ENCODE measurements around the gene ACOT8. TPM values are rescaled to one million over a fixed set of nuclear protein-coding genes. Genes with fewer than 3 reads are reported as not detected.

The ACOT8 gene
- total RNA-seq, 1 experiment from 2014 or later: 33.4 TPM

- Histone ChIP-seq H3K27me3 (ENCODE audit: insufficient read depth, low read depth) (no peaks in the 10 kb centered on the region), H3K79me2 (ENCODE audit: low read depth) (peaks cover 5% of the 10 kb centered on the region; the same call in 1 of the 2 replicates), H3K4me1 (replicated peaks; ENCODE audit: insufficient read depth) (0 out of 2 replicates have a peak, but pooled peaks cover 4% of the 10 kb centered on the region), H3K36me3 (ENCODE audit: low read depth) (peaks cover 22% of the 10 kb centered on the region), H3K9me3 (ENCODE audit: insufficient read depth, low read depth) (no peaks in the 10 kb centered on the region), H4K20me1 (ENCODE audit: insufficient read depth) (no peaks in the 10 kb centered on the region), H3F3A (ENCODE audit: insufficient read depth, low read depth) (peaks cover 41% of the 10 kb centered on the region), H3K9me2 (ENCODE audit: insufficient read depth) (no peaks in the 10 kb centered on the region), H3K4me3 (no peak overlapping the region), H3K27ac (no peak overlapping the region), H3K4me2 (no peak overlapping the region), H2AFZ (no peak overlapping the region)
- CTCF ChIA-PET: no interaction called here
- TF ChIP-seq EZH2 (IDR thresholded peaks at IDR 0.05; ENCODE audit: low read depth) (no peak), CTCF (conservative IDR thresholded peaks at IDR 0.05) (no peak)
- no peak for DNase-seq
- no TSS peak for BruUV-seq (replicated peaks)
- intact Hi-C loops (cut with micrococcal nuclease; ENCODE audit: unreplicated experiment): no loop called here
- POLR2A ChIA-PET (ENCODE audit: unreplicated experiment): interaction anchor here (0.6 kb wide), 2 partner anchors 12 to 38 kb away, joined by 3 to 12 read pairs; no protein-coding TSS in a partner anchor
Measured at GRCh38 chr20:45897289-45897688, 40.1 kb upstream of the ACOT8 start.

- H3K4me2 ChIP-seq: no peak overlapping the region
- TF ChIP-seq CTCF (conservative IDR thresholded peaks at IDR 0.05) (no peak), EZH2 (IDR thresholded peaks at IDR 0.05; ENCODE audit: low read depth) (no peak)
- H3K9me2 ChIP-seq (ENCODE audit: insufficient read depth): no peaks in the 10 kb centered on the region
- DNase-seq: no peak
- H3F3A ChIP-seq (ENCODE audit: insufficient read depth, low read depth): peaks cover 37% of the 10 kb centered on the region
- 0 out of 2 replicates have a peak, but pooled peaks cover 4% of the 10 kb centered on the region for H3K4me1 ChIP-seq (replicated peaks; ENCODE audit: insufficient read depth)
- H4K20me1 ChIP-seq (ENCODE audit: insufficient read depth): no peaks in the 10 kb centered on the region
- intact Hi-C loops (cut with micrococcal nuclease; ENCODE audit: unreplicated experiment): no loop called here
- ChIA-PET POLR2A (ENCODE audit: unreplicated experiment) (interaction anchor here (0.6 kb wide), 2 partner anchors 12 to 39 kb away, joined by 3 to 12 read pairs; no protein-coding TSS in a partner anchor), CTCF (no interaction called here)
- peaks cover 5% of the 10 kb centered on the region; the same call in 1 of the 2 replicates for H3K79me2 ChIP-seq (ENCODE audit: low read depth)
- no TSS peak for BruUV-seq (replicated peaks)
- H3K4me3 ChIP-seq: no peak overlapping the region
- H3K36me3 ChIP-seq (ENCODE audit: low read depth): peaks cover 22% of the 10 kb centered on the region
- no peaks in the 10 kb centered on the region for H3K9me3 ChIP-seq (ENCODE audit: insufficient read depth, low read depth)
- H2AFZ ChIP-seq: no peak overlapping the region
- no peak overlapping the region for H3K27ac ChIP-seq
- no peaks in the 10 kb centered on the region for H3K27me3 ChIP-seq (ENCODE audit: insufficient read depth, low read depth)
Measured at GRCh38 chr20:45896641-45897161, 39.5 kb upstream of the ACOT8 start.

GRCh38 chr20:45894797-45895196, 37.6 kb upstream of the ACOT8 start:
- intact Hi-C loops (cut with micrococcal nuclease; ENCODE audit: unreplicated experiment): loop anchor here (1.0 to 5.0 kb wide), 2 partner anchors 40 to 77 kb away; partner anchors contain the start of gene PCIF1
- Histone ChIP-seq H3K9me2 (ENCODE audit: insufficient read depth) (no peaks in the 10 kb centered on the region), H4K20me1 (ENCODE audit: insufficient read depth) (no peaks in the 10 kb centered on the region), H3K4me2 (no peak overlapping the region), H3K27me3 (ENCODE audit: insufficient read depth, low read depth) (no peaks in the 10 kb centered on the region), H3K36me3 (ENCODE audit: low read depth) (peaks cover 18% of the 10 kb centered on the region), H3F3A (ENCODE audit: insufficient read depth, low read depth) (peaks cover 31% of the 10 kb centered on the region; the same call in 1 of the 2 replicates), H3K4me3 (no peak overlapping the region), H3K79me2 (ENCODE audit: low read depth) (peaks cover 13% of the 10 kb centered on the region), H2AFZ (no peak overlapping the region), H3K9me3 (ENCODE audit: insufficient read depth, low read depth) (no peaks in the 10 kb centered on the region), H3K27ac (no peak overlapping the region), H3K4me1 (replicated peaks; ENCODE audit: insufficient read depth) (peaks cover 14% of the 10 kb centered on the region; the same call in 1 of the 2 replicates)
- TF ChIP-seq EZH2 (IDR thresholded peaks at IDR 0.05; ENCODE audit: low read depth) (no peak), CTCF (conservative IDR thresholded peaks at IDR 0.05) (no peak)
- CTCF ChIA-PET: no interaction called here
- POLR2A ChIA-PET (ENCODE audit: unreplicated experiment): no interaction called here
- no TSS peak for BruUV-seq (replicated peaks)
- DNase-seq: no peak

Measured in PC-9 (cell line).